ENCODE measurements around the gene STH.

Gene STH

DNA sequence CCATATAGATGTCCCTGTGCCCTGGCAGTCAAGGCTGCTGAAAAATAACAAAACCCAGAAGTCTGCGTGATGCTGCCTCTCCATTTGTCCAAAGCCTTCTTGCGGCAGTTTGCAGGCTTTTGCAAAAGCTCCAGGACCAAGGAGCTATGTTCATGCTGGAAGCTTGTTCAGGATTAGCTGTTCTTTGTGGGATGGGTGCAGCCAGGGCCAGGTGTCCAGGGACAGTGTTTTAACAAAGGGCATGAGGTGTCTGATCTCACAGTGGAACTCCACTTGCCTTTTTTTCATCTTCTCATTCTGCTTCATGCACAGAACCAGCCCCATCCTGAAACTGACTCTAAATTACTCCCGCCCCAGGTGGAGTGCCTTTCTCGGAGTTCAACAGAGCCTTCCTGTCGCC lies 31.7 kb upstream of the STH start:
- no peak for DNase-seq (ENCODE audit: low read depth)

- DNase-seq (ENCODE audit: low read depth) = no peak
Measured at GRCh38 chr17:45968732-45969131, 30.3 kb upstream of the STH start.

GRCh38 chr17:45969726-45970125 lies 29.3 kb upstream of the STH start:
- no peak for DNase-seq (ENCODE audit: low read depth)

GRCh38 chr17:45970659-45971058 lies 28.4 kb upstream of the STH start:
- DNase-seq (ENCODE audit: low read depth) = no peak

- no peak for DNase-seq (ENCODE audit: low read depth)
Measured at GRCh38 chr17:45971698-45972141, 27.3 kb upstream of the STH start.

DNA sequence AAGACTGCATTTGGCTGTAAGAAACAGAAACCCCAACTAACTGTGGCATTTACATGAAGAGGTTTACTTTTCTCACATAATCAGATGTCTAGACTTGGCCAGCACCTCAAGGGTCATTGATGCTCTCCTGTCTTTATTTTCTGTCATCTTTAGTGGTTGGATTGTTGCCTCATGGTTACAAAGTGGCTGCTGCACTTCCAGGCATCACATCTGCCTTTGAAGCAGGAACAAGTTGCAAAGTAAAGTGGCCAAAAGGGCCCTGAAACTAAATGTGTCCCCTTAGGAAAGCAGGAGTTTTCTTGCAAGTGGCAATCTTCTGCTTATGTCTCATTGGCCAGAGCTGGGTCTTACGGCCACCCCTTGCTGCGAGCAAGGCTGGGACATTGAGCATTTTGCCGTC lies 26.5 kb upstream of the STH start:
- DNase-seq (ENCODE audit: low read depth) = no peak

DNA sequence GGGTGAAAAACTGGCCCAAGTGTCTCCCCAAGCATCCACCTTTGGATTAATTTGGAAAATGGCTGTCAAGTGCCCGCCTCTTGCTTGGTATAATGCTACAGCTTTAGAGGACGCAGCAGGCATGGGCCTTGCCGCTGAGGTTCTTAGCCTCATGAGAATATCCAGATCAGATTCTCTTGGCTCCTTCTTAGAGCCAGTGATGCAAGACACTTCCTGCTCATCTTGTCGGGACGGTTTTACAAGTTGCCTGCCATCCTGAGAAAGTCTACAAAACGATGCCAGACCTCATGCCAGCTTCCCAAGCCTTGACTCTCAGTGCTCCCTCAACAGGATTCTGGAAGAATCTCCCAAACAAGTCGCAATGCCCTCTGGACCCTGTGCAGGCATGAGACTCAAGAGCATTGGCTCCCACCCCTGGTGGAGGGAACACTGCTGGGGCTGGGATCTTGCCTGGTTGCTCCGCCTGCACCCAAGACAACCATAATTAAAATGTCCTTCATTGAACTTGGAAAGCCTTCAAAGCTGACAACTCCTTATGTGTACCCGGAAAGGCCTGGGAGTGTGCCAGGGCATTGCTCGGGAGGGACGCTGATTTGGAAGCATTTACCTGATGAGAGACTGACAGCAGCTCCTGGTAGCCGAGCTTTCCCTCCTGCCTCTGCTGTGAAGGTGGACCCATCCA lies 25.8 kb upstream of the STH start:
- no peak for DNase-seq (ENCODE audit: low read depth)

DNA sequence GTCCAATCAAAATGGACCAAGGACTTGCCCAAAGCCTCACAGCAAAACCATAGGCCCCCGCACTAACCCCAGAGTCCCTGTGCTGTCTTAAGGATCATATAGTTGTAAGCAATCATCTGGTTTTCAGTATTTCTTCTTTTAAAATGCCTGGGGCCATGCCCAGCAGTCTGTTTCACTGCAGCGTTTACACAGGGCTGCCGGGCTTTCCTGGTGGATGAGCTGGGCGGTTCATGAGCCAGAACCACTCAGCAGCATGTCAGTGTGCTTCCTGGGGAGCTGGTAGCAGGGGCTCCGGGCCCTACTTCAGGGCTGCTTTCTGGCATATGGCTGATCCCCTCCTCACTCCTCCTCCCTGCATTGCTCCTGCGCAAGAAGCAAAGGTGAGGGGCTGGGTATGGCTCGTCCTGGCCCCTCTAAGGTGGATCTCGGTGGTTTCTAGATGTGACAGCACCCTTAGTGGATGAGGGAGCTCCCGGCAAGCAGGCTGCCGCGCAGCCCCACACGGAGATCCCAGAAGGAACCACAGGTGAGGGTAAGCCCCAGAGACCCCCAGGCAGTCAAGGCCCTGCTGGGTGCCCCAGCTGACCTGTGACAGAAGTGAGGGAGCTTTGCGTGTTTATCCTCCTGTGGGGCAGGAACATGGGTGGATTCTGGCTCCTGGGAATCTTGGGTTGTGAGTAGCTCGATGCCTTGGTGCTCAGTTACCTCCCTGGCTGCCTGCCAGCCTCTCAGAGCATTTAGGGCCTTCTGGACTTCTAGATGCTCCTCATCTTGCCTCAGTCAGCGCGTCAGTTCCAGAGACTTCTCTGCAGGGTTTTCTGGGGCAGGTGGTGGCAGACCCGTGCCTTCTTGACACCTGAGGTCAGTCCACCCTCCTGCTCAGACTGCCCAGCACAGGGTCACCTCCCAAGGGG lies 24.8 kb upstream of the STH start:
- no peak for DNase-seq (ENCODE audit: low read depth)

DNA sequence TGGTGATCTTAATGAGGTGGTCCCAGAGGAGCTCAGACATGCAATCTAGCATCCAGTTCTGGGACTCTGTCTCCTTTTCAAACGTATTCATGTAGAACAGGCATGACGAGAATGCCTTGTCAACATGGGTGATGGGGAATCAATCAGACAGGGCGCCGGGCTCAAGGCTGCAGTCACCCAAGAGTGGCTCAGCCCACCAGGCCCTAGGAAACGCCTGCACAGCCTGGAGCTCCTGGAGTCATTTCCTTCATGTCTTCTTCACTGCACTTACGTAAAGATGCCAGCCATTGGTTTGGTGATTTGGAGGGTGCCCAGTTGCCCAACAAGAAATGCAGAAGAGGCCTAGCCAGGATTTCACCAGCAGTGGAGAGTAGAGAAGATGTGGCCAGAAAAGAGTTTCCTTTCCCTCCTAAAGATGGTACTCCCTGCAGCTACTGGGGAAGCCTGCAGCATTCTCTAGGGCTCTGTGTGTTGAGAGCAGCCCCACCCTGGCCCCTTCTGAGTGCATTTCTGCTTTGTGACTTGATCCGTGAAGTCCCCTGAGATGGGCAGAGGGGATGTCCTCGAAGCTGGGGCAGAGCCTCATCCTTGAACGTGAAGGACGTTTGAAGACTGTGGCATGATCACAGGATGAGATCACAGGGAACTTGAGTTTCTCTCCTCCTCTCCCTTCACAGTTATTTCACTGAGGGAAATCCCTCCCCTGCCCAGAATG lies 24.0 kb upstream of the STH start:
- no peak for DNase-seq (ENCODE audit: low read depth)

- DNase-seq (ENCODE audit: low read depth) = no peak
Measured at GRCh38 chr17:45975640-45976295, 23.3 kb upstream of the STH start.

GRCh38 chr17:45976391-45976754 lies 22.7 kb upstream of the STH start:
- no peak for DNase-seq (ENCODE audit: low read depth)

GRCh38 chr17:45976755-45977505 lies 22.1 kb upstream of the STH start:
- DNase-seq (ENCODE audit: low read depth) = peak; percentile 48

GRCh38 chr17:45977506-45977824 lies 21.6 kb upstream of the STH start:
- no peak for DNase-seq (ENCODE audit: low read depth)

GRCh38 chr17:45977976-45978626 lies 20.9 kb upstream of the STH start:
- DNase-seq (ENCODE audit: low read depth) = no peak

GRCh38 chr17:45979137-45979536 lies 19.9 kb upstream of the STH start:
- no peak for DNase-seq (ENCODE audit: low read depth)

DNA sequence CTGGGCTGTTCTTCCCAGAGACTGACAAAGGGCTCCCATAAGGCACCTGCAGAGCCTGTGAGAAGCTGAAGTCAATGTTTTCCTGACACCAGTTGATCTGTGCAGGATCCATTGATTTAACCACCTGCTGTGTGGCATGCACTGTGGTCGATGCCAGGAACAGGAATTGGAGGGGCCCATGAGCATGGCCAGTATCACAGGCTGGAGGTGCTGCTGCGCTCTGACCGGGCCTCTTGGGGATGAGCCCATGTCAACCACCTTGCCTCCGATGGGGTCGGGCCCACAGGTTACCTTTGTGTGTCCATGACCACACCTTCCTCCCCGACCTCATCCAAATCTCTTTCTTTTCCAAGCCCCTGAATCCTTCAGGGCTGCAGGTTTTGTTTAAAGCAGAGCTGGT lies 18.2 kb upstream of the STH start:
- DNase-seq (ENCODE audit: low read depth) = no peak

DNA sequence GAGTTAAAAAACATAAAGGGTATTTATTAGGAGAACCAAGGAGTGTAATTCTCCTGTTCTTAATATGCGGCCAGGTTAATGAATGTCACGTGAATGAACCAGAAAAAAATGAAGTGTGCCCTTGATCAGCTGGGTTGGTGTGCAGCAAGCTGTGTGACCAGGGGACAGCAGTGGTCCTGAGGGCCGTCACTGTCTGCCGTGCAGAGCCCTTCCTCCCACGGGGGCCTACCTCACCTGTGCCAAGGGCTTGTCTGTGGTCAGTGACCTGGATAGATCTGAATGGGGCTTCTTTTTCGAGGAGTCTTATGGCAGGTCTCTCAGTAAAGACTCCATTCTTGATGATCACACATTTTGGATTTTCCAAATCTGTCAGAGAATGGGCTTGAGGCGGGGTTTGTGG lies 17.7 kb upstream of the STH start:
- DNase-seq (ENCODE audit: low read depth) = no peak

GRCh38 chr17:45982791-45983613 lies 16.0 kb upstream of the STH start:
- no peak for DNase-seq (ENCODE audit: low read depth)

GRCh38 chr17:45983614-45984310 lies 15.3 kb upstream of the STH start:
- DNase-seq (ENCODE audit: low read depth) = no peak

GRCh38 chr17:45984368-45984767 lies 14.7 kb upstream of the STH start:
- no peak for DNase-seq (ENCODE audit: low read depth)
